ACC112 (cell line): Measurements from ENCODE around the gene LIG4.

Experiments used
- H2AFZ ChIP-seq: fragments of 200-600 bp; sonication (generic); one replicate; pipeline ENCODE4 v1.6.0; 2017; ENCODE audit warnings: antibody characterized with exemption, low read length; ENCODE audit not compliant: unreplicated experiment
- H3K27ac ChIP-seq: fragments of 200-600 bp; sonication (generic); 2 replicates; pipeline ENCODE4 v1.5.1; 2014; ENCODE audit warnings: low read depth, mild to moderate bottlenecking, antibody characterized with exemption, low read length, moderate library complexity
- H3K27me3 ChIP-seq: fragments of 200-600 bp; sonication (generic); 2 replicates; pipeline ENCODE4 v1.6.1; 2014; ENCODE audit warnings: mild to moderate bottlenecking, antibody characterized with exemption, low read length, moderate library complexity, mixed read lengths; ENCODE audit not compliant: insufficient read depth
- H3K36me3 ChIP-seq: fragments of 200-600 bp; sonication (generic); 2 replicates; pipeline ENCODE4 v1.6.1; 2016; ENCODE audit warnings: mild to moderate bottlenecking, antibody characterized with exemption, low read length, moderate library complexity, mixed read lengths; ENCODE audit not compliant: insufficient read depth
- H3K4me1 ChIP-seq: fragments of 200-600 bp; sonication (generic); one replicate; pipeline ENCODE4 v1.6.1; 2016; ENCODE audit warnings: low read length, mixed read lengths; ENCODE audit not compliant: insufficient read depth, unreplicated experiment, control insufficient read depth
- H3K4me3 ChIP-seq: fragments of 200-600 bp; sonication (generic); 2 replicates; pipeline ENCODE4 v1.5.1; 2014; ENCODE audit warnings: mild to moderate bottlenecking, low read depth, low read length
- H3K79me2 ChIP-seq: fragments of 200-600 bp; sonication (generic); one replicate; pipeline ENCODE4 v1.6.0; 2016; ENCODE audit warnings: low read length; ENCODE audit not compliant: control insufficient read depth, unreplicated experiment, insufficient read depth

Gene LIG4

DNA sequence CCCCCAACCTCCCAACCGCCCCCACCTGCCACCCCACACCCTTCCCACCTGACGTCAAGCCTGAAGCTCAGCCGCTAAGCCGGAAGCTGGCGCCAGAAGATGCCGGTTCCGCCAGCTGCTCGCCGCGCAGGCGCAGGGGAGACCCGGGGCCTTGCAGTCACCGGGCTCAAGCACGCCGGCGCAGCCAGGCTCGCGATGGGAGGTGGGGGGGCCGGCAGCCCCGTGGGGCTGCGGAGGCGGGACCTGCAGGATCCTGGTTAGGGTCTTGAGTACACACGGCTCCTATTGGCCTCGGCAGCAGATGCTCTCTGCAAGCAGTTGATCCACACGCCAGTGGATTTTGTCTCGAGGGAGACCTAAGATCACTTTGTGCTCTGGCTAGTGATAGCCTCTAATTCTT lies at the start of gene LIG4:
LIG4 (minus strand) TSS at position 101 of the 400 bp plus-strand sequence. CDS start 4,268 bp downstream, outside the sequence.
- 0 out of 2 replicates have a peak, but pooled peaks cover 6% of the 10 kb centered on the region for H3K36me3 ChIP-seq
- H3K79me2 ChIP-seq, result peaks cover 38% of the 10 kb centered on the region
- no peaks in the 10 kb centered on the region for H3K27me3 ChIP-seq
- H2AFZ ChIP-seq, result peak within 1 kb of the TSS; percentile 81
- H3K4me3 ChIP-seq, result peak within 1 kb of the TSS; percentile 75
- no peak within 1 kb of the TSS for H3K27ac ChIP-seq
- peaks cover 24% of the 10 kb centered on the region for H3K4me1 ChIP-seq

DNA sequence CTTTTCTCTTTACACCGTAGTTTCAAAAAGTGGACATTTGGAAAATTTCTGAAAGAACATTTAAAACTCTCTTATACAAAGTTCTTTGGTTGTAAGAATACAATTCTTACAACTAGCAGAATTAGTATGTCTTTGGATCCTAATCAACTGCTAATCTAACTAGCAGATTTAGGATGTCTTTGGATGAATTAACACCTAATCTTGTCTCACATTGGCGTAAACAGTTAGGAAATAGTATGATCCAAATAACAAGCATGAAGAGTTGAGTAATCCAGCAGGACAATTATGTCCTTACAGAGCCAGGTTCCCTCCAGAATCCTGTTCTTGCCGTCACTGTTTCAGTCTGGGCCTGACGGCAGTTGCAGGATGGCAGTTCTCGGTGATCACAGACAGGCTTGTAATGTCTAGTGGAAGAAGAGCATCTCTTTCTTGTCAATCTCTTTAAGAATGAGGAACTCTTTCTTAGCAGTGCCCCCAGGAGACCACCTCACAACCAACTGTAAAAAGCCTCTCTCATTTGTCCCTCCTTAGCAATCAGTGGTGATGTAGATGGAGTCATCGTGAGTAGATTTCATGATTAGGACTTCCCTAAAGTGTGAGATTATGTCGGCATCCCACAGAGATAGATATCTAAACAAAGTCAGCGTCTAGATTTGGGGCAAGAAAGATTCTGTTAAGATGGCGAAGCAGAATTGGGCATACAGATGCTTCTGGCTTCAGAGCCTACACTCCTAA lies 48.5 kb upstream of the LIG4 start:
- H3K4me1 ChIP-seq, result no peaks in the 10 kb centered on the region
- H2AFZ ChIP-seq, result no peak overlapping the region
- H3K27ac ChIP-seq, result no peak overlapping the region
- no peak overlapping the region for H3K4me3 ChIP-seq
- H3K36me3 ChIP-seq, result no peaks in the 10 kb centered on the region
- H3K27me3 ChIP-seq, result no peaks in the 10 kb centered on the region
- no peaks in the 10 kb centered on the region for H3K79me2 ChIP-seq

DNA sequence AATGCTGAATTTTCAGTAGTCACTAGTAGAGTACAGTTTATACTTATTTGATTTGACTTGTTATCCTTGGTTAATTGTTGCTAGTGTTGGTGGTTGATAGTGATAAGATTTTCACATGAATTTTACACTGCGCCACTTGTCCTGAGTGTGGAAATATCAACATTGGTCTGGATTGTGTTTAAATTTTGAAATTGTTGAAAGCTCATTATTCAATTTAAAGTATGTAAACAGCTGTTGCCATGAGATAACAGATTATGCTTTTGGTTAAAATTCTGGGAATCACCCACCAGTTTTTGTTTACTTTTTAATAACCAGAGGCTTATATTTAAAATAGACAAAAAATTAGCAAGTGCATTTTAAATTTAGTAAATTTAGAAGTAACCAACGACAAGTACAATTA lies 41.9 kb upstream of the LIG4 start:
- Histone ChIP-seq H3K4me1 (no peaks in the 10 kb centered on the region), H3K27ac (no peak overlapping the region), H2AFZ (no peak overlapping the region), H3K79me2 (no peaks in the 10 kb centered on the region), H3K36me3 (no peaks in the 10 kb centered on the region), H3K27me3 (no peaks in the 10 kb centered on the region), H3K4me3 (no peak overlapping the region)

DNA sequence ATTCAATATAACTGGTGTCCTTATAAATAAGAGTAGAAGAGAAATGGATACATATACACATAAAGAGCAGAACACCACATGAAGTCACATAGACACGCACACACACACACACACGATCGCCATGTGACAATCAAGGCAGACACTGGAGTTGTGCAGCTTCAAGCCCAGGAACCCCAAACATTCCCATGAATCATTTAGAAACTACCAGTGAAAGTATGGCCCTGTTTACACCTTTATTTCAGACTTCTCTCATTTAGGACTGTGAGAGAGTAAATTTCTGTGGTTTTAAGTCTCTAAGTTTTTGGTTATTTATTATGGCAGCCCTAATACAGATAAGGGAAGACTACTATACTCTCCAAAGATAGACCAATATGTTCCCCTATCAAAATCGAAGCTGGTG lies 33.8 kb upstream of the LIG4 start:
- Histone ChIP-seq H2AFZ (no peak overlapping the region), H3K4me1 (no peaks in the 10 kb centered on the region), H3K27me3 (no peaks in the 10 kb centered on the region), H3K4me3 (no peak overlapping the region), H3K27ac (no peak overlapping the region), H3K36me3 (no peaks in the 10 kb centered on the region), H3K79me2 (no peaks in the 10 kb centered on the region)

DNA sequence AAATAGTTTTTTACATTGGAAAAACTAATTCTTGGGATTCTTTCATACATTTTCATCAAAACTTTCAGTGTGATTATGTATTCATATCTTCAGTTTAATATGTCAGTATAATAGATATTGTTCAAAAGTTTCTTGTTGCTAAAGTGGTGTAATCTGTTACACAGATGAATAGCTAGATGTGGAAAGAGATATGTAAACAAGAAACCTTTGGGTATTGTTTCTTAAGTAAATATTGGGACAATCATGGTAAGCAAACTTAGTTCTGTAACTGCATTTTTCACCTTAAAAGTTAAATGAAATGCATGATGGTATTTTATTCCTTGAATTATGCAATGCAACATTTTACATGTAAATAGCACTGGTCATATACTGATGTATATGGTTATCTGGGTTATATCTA lies 15.0 kb upstream of the LIG4 start:
- Histone ChIP-seq H2AFZ (no peak overlapping the region), H3K27me3 (no peaks in the 10 kb centered on the region), H3K4me3 (no peak overlapping the region), H3K27ac (no peak overlapping the region), H3K4me1 (peaks cover 5% of the 10 kb centered on the region), H3K36me3 (no peaks in the 10 kb centered on the region), H3K79me2 (peaks cover 25% of the 10 kb centered on the region)

DNA sequence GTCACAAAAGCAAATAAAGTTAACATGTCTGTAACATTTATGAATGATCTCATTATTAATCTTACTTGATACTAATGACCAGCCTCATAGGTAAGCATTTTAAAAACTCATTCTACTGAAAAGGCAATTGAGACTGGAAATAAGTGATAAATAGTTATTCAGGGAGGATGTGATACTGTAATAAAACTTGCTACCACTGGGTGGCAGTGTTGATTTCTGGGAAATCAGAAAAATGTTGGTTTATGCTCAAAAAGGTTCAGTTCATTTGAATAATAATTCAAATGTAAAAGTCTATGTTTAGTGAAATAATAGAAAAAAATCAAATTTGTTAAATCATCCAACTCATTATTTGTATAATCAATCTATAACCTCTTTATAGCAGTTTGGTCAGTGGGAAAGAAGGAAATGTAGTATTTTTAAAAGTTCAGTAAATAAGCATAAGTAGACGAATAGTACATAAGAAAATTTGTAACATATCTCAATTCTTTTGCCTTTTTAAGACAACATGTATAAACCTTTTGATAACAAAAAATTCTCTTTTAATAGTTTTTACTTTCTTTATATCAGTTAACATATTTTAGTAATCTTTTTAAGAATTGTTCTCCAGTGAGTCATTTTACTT lies 12.4 kb upstream of the LIG4 start:
- Histone ChIP-seq H3K79me2 (peaks cover 32% of the 10 kb centered on the region), H3K4me1 (peaks cover 5% of the 10 kb centered on the region), H3K27me3 (no peaks in the 10 kb centered on the region), H3K4me3 (no peak overlapping the region), H3K27ac (no peak overlapping the region), H2AFZ (no peak overlapping the region), H3K36me3 (no peaks in the 10 kb centered on the region)

DNA sequence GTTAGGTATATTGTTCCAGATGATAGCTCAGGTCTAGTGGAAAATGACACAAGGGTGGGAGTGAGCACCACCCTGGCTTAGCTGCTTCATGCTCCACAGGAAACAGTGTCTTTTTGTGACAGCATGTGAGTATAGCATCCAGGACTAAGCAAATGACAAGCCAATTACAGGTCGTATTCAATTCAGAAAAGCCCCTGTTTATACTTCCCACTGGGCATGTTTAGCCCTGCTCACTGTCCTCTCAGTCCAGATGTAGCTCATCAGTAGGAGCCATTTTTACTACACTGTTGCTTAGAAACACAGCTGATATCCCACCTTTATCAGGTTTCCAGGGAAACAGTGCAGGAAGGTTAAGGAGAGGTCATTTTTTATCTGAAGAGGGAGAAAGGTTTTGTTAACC lies 10.8 kb upstream of the LIG4 start:
- H2AFZ ChIP-seq, result no peak overlapping the region
- no peaks in the 10 kb centered on the region for H3K36me3 ChIP-seq
- H3K27ac ChIP-seq, result no peak overlapping the region
- no peaks in the 10 kb centered on the region for H3K27me3 ChIP-seq
- no peak overlapping the region for H3K4me3 ChIP-seq
- peaks cover 39% of the 10 kb centered on the region for H3K79me2 ChIP-seq
- peaks cover 5% of the 10 kb centered on the region for H3K4me1 ChIP-seq

DNA sequence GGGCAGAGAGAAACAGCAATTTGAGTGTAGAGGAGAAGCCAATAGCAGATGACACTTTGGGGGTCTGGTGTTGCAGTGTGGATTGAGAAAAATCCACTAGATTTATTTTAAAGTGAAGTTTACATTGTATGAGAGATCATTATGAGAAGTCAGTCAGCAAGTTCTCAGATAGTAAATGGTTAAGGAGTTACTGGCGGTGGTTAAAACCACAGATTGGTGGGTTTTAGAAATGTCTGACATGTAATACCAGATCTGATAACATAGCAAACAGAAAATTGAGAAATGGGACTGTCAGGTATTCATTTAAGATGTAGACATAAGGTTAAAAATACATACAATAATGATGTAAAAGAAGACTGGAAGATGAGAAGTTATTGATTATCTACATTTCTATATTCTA lies 10.1 kb upstream of the LIG4 start:
- no peak overlapping the region for H2AFZ ChIP-seq
- H3K27ac ChIP-seq, result no peak overlapping the region

DNA sequence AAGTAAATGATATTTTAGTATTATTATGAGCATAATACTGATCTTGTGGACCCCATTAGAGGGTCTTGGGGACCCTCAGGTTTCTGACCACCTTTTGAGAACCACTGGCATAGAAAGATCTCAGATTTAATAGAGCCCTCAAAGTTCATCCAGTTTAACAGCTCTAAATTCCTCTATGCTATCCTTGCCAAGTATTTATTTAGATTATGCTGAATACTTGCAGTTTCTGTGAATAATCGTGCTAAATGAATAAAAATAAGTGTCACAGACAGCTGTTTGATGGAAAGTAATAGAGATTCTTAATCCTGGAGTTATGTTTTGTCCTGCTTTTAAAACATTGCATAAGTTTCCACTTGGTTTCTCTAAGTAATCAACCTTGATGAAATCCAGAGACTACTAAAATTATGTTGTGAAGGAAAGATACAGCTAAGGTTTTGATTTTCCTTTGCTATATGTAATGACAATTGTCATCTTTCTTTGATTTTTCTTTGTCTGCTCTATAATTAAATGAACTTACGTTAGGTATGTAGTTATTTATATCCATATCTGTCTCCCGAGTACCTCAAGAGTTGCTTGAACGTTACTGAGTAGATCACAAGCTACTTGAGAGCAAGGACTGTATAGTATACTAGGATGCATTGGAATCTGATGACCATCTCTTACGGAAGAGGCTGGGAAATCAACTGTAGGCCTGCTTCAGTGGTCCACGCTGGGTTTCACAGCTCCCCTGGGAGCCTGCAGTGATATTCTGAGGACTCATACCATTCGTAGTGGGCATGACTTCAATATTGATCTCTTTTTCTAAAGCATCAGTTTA lies 8.6 kb upstream of the LIG4 start:
- Histone ChIP-seq H3K4me1 (peaks cover 12% of the 10 kb centered on the region), H2AFZ (no peak overlapping the region), H3K36me3 (no peaks in the 10 kb centered on the region), H3K27ac (no peak overlapping the region), H3K79me2 (peaks cover 54% of the 10 kb centered on the region), H3K4me3 (no peak overlapping the region), H3K27me3 (no peaks in the 10 kb centered on the region)

More for the DNA sequence above, 10.1 kb upstream of the LIG4 start:
- Histone ChIP-seq H3K4me3 (no peak overlapping the region), H3K27me3 (no peaks in the 10 kb centered on the region), H3K4me1 (peaks cover 5% of the 10 kb centered on the region), H3K36me3 (no peaks in the 10 kb centered on the region), H3K79me2 (peaks cover 46% of the 10 kb centered on the region)

DNA sequence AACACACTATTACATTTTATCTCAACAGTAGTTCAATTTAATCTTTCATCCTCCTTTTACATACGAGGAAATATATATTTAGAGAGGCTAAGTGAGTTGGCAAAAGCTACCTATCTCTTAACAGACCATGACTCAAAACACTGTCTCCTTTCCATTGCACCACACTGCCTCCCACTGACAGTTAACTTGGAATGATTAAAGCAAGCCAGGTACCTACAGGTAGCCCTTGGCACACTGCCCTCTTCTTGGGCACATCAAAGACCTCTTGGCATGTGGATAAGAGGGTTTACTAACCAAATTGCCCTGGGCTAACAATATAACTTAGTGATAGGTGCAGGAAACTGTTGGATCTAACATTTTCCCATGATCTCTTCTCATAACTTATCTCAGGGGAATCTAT lies 4.7 kb upstream of the LIG4 start:
- H3K27ac ChIP-seq, result no peak overlapping the region
- H2AFZ ChIP-seq, result no peak overlapping the region
- peak overlapping the region; percentile 90; the same call in 1 of the 2 replicates for H3K4me3 ChIP-seq
- no peaks in the 10 kb centered on the region for H3K36me3 ChIP-seq
- H3K79me2 ChIP-seq, result peaks cover 59% of the 10 kb centered on the region
- no peaks in the 10 kb centered on the region for H3K27me3 ChIP-seq
- peaks cover 16% of the 10 kb centered on the region for H3K4me1 ChIP-seq
